Thyroid gland (tissue), 4 donors: ENCODE data around the gene FAIM2. TPM values are rescaled to one million over a fixed set of nuclear protein-coding genes. Genes with fewer than 3 reads are reported as not detected.

Source experiments
- DNase-seq, 2 donors: peaks; one replicate each; pipeline ENCODE4 v3.0.0-alpha.2; 2019
- H3K27ac ChIP-seq, 3 donors: fragments of 200-600 bp; sonication (generic); 1 replicate in 2 of 3; 2 replicates in 1 of 3; pipeline ENCODE4 v1.5.1; 2016 to 2019; ENCODE audit warnings: mild to moderate bottlenecking in 1 of 3, moderate library complexity in 1 of 3
- H3K27me3 ChIP-seq: fragments of 200-600 bp; sonication (generic); one replicate; pipeline ENCODE4 v1.5.1; 2019
- H3K36me3 ChIP-seq, 2 donors: fragments of 200-600 bp; sonication (generic); one replicate each; pipeline ENCODE4 v1.5.1; 2016 to 2019
- H3K4me1 ChIP-seq, 2 donors: fragments of 200-600 bp; sonication (generic); one replicate each; pipeline ENCODE4 v1.5.1; 2017 to 2019
- H3K4me3 ChIP-seq, 3 donors: fragments of 200-600 bp; sonication (generic); replicated peaks in 1 of 3; 1 replicate in 2 of 3; 2 replicates in 1 of 3; pipeline ENCODE4 v1.5.1; 2016; ENCODE audit warnings: mild to moderate bottlenecking in 1 of 3
- H3K9me3 ChIP-seq: fragments of 200-600 bp; sonication (generic); one replicate; pipeline ENCODE4 v1.5.1; 2017
- CTCF ChIP-seq, 6 experiments: fragments of 200-600 bp in 3 of 6; fragments of 450-650 bp in 3 of 6; sonication (generic) in 3 of 6; IDR thresholded peaks; one replicate each; pipeline ENCODE4 v1.5.1; 2016 to 2019; ENCODE audit warnings: antibody characterized with exemption in 6 of 6, mild to moderate bottlenecking in 2 of 6, inconsistent platforms in 1 of 6, moderate library complexity in 1 of 6
- POLR2A ChIP-seq, 2 donors: fragments of 450-650 bp; IDR thresholded peaks; one replicate each; pipeline ENCODE4 v1.6.1; 2017; ENCODE audit warnings: antibody characterized with exemption in 2 of 2, mild to moderate bottlenecking in 2 of 2, moderate library complexity in 1 of 2
- WGBS, 2 donors: methylation state at CpG; one replicate each; pipeline ENCODE4 v1.1.5; 2017; 5-methylcytosine and 5-hydroxymethylcytosine counted together
- intact Hi-C: fragments of 100-400 bp; cut with DNase I; formaldehyde crosslinking; loops from one replicate; pipeline ENCODE4 v1.15.1; 2023
- total RNA-seq, 4 donors: library from RNA; depleted of rRNA; stranded (reverse); fragments of >200 nt; gene quantifications; one replicate each; pipeline ENCODE4 v1.2.3, GENCODE V29; 2016

Gene FAIM2
- total RNA-seq, 4 donors from 2014 or later: 0.13 to 3.0 (median 0.33) TPM; not detected in 1

DNA sequence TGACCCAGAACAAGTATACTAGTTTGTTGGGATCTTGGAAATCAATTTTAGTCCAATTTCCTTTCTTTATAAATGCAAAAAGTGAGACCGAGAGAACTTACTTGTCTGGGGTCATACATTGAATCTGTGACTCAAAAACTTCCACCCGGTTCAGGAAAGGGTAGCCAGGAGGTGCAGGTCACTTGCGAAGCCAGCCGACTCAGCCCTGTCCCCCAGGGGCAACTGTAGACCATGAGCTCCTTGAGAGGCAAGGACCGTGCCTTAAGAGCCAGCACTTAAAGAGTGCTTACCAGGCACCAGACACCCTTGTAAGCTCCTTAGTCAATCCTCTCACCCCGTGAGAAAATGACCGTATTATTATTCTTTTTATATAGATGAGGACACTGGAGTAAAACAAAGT, 60.3 kb downstream of the FAIM2 start:
- intact Hi-C loops: no loop called here
- peak; percentile 55 to 80 for DNase-seq

GRCh38 chr12:49842519-49843352, 61.0 kb downstream of the FAIM2 start, which contains the start of gene BCDIN3D:
BCDIN3D (minus strand) TSS chr12:49843106; CDS start chr12:49843087, 19 bp downstream.
- WGBS, 2 donors: 0 to 1% methylated on average over 28 to 42 of the region's 55 CpGs
- TF ChIP-seq CTCF (IDR thresholded peaks at IDR 0.05) (peak in 1 of 6 experiments; percentile 2), POLR2A (IDR thresholded peaks at IDR 0.05) (peak; percentile 8 to 85)
- H3K9me3 ChIP-seq: no peaks in the 10 kb centered on the region
- intact Hi-C loops: no loop called here
- H3K27ac ChIP-seq: peak within 1 kb of the TSS; percentile 63 to 87 (median 84)
- H3K4me3 ChIP-seq: peak within 1 kb of the TSS; percentile 29 to 53 (median 45)
- peaks cover 13 to 19% of the 10 kb centered on the region in 2 donors for H3K4me1 ChIP-seq
- no peaks in the 10 kb centered on the region for H3K27me3 ChIP-seq
- peak; percentile 95 to 96 for DNase-seq
- H3K36me3 ChIP-seq: no peaks in the 10 kb centered on the region

More for the DNA sequence above, 60.3 kb downstream of the FAIM2 start:
- peak overlapping the region in 1 of 3 donors; percentile 53 for H3K4me3 ChIP-seq
- no peaks in the 10 kb centered on the region for H3K36me3 ChIP-seq
- H3K27ac ChIP-seq: peak overlapping the region; percentile 63 to 87 (median 84)
- no peak for TF ChIP-seq POLR2A (IDR thresholded peaks at IDR 0.05)
- no peak for TF ChIP-seq CTCF (IDR thresholded peaks at IDR 0.05)
- 27 to 48% methylated on average over 7 of the region's 7 CpGs for WGBS, 2 donors
- no peaks in the 10 kb centered on the region for H3K27me3 ChIP-seq
- no peaks in the 10 kb centered on the region for H3K9me3 ChIP-seq
- peaks cover 13 to 19% of the 10 kb centered on the region in 2 donors for H3K4me1 ChIP-seq

DNA sequence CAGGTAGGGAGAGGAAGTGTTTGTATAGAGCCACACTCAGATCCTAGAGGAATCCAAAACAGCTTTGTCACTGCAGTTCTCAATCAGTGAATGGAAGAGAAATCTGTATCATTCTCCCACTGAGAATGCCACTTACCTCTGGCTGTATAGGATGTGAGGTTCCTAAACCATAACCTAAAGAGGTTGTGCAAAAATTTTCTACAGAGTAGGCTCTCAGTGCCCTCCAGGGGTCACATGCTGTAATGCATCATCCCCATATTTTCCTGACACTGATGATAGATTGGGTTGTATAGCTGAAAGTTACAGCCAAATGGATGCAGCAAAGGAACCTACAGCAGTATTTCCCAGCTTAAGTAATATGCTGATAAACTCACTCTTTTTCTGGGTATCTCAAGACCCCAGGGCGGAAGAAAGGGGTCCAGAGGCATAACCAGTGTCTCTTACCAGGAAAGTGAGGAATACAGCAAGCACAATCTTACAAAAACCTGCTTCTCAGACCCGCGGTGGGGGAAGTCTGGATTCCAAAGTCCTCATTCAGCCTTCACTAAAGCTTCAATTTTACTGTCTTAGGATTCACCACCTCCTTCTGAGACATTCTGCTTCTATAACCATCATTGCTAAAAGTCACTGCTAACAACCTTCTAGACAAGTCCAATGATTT, 64.6 kb downstream of the FAIM2 start:
- intact Hi-C loops: no loop called here
- H3K4me3 ChIP-seq: no peak overlapping the region
- WGBS, 2 donors: 54% methylated on average over 3 of the region's 3 CpGs

DNA sequence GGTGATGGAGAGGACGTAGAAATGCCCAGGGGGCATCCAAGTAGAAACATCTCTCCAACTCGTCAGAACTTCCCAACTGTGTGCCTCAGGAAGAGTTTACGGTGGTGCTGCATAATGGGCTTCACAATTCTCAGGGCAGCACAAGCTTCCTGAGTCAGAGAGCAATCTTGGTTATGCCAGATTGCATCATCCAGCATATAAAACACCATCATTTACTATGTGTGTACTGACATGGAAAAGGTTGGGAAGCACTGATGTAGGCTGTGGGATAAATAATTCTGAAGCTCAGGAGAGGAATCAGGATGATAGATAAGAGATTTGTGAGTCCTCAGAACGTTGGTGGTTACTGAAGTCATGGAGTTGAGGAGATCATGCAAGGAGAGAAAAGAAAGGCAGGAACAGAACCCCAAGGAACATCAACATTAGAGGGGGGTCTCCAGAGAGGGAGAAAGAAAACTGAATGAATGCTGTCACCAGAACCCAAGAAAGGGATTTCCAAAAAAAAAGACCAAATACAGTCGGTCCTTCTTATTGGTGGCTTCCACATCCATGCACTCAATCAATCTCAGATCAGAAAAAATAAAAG, 70.8 kb downstream of the FAIM2 start:
- intact Hi-C loops: no loop called here

More for the DNA sequence above, 64.6 kb downstream of the FAIM2 start:
- TF ChIP-seq POLR2A (IDR thresholded peaks at IDR 0.05) (no peak), CTCF (IDR thresholded peaks at IDR 0.05) (peak in 5 of 6 experiments; percentile 37 to 59 (median 51))
- no peaks in the 10 kb centered on the region for H3K36me3 ChIP-seq
- H3K27me3 ChIP-seq: no peaks in the 10 kb centered on the region
- peaks cover 13 to 19% of the 10 kb centered on the region in 2 donors for H3K4me1 ChIP-seq
- H3K27ac ChIP-seq: no peak overlapping the region
- no peak for DNase-seq
- no peaks in the 10 kb centered on the region for H3K9me3 ChIP-seq

More for the DNA sequence above, 70.8 kb downstream of the FAIM2 start:
- Histone ChIP-seq H3K4me1 (peaks cover 0 to 4% of the 10 kb centered on the region in 2 donors), H3K4me3 (no peak overlapping the region), H3K36me3 (no peaks in the 10 kb centered on the region), H3K27me3 (no peaks in the 10 kb centered on the region), H3K9me3 (no peaks in the 10 kb centered on the region), H3K27ac (no peak overlapping the region)
- WGBS, 2 donors: 72 to 77% methylated on average over 5 of the region's 5 CpGs
- no peak for DNase-seq
- no peak for TF ChIP-seq CTCF (IDR thresholded peaks at IDR 0.05)
- TF ChIP-seq POLR2A (IDR thresholded peaks at IDR 0.05): no peak
